Chondrocyte (in vitro differentiated cells): ENCODE data around the gene ZBTB7B. TPM values are rescaled to one million over a fixed set of nuclear protein-coding genes. Genes with fewer than 3 reads are reported as not detected.
A peak's percentile ranks its signal among the peaks of the same experiment; 100 is the strongest.

Experiments
- DNase-seq: peaks from one replicate; pipeline ENCODE4 v3.0.0; 2021; ENCODE audit warnings: mixed read lengths, low spot score
- H3K27ac Mint-ChIP-seq: one replicate; pipeline ENCODE4 v1.8.0; 2021; ENCODE audit warnings: mild to moderate bottlenecking, moderate library complexity, mixed read lengths; ENCODE audit not compliant: unreplicated experiment
- H3K27me3 Mint-ChIP-seq: 2 replicates; pipeline ENCODE4 v1.8.0; 2021; ENCODE audit warnings: low read depth, mixed read lengths
- H3K36me3 Mint-ChIP-seq: 2 replicates; pipeline ENCODE4 v1.8.0; 2021; ENCODE audit warnings: low read depth, mixed read lengths
- H3K4me1 Mint-ChIP-seq: 2 replicates; pipeline ENCODE4 v1.8.0; 2021; ENCODE audit warnings: low read depth, mild to moderate bottlenecking, mixed read lengths
- H3K4me3 Mint-ChIP-seq: one replicate; pipeline ENCODE4 v1.8.0; 2021; ENCODE audit warnings: mild to moderate bottlenecking, moderate library complexity, mixed read lengths; ENCODE audit not compliant: unreplicated experiment
- H3K9me3 Mint-ChIP-seq: 2 replicates; pipeline ENCODE4 v1.8.0; 2021; ENCODE audit warnings: low read depth, mixed read lengths
- total RNA-seq: library from RNA; stranded (reverse); gene quantifications from 3 replicates; pipeline ENCODE4 v1.2.1, GENCODE V29; 2021
- TF ChIP-seq, protein P1 (sequence below): fragments of 200-600 bp; sonication (generic); IDR thresholded peaks from 2 replicates; pipeline ENCODE4 v1.5.0; 2021; ENCODE audit warnings: antibody characterized with exemption, mild to moderate bottlenecking, moderate library complexity

The ZBTB7B gene
- total RNA-seq, 1 donor from 2014 or later: 41.1 TPM

DNA sequence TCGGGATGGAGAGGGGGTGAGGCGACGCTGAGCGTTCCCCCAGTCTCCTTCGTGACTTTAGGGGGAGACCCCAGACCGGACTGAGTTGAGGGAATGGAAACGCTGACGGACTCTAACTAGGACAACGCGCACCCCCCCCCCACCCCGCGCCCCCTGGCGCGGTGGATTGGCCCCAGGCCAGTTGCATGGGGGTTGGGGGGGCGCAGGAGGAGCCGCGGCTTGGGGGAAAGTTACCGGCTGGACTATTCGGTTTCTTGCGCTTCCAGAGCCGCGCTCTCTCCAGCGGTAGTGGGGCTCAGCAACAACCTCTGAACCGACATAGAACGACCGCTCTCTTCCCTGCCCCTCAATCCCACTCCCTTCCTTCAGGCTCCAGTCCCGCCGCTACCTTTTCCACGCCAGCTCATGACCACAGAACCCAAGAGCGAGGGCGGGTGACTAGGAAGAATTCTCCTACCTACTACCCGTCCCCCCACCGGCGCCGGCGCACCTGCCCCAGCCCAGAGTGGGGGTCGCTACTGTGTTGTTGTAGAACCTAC, 694 bp downstream of the ZBTB7B start:
- no peaks in the 10 kb centered on the region for H3K9me3 Mint-ChIP-seq
- no peak for DNase-seq
- H3K36me3 Mint-ChIP-seq: no peaks in the 10 kb centered on the region
- no peaks in the 10 kb centered on the region for H3K27me3 Mint-ChIP-seq
- H3K4me1 Mint-ChIP-seq: peaks cover 38% of the 10 kb centered on the region
- peak overlapping the region; percentile 90 for H3K27ac Mint-ChIP-seq
- TF ChIP-seq, protein P1, sequence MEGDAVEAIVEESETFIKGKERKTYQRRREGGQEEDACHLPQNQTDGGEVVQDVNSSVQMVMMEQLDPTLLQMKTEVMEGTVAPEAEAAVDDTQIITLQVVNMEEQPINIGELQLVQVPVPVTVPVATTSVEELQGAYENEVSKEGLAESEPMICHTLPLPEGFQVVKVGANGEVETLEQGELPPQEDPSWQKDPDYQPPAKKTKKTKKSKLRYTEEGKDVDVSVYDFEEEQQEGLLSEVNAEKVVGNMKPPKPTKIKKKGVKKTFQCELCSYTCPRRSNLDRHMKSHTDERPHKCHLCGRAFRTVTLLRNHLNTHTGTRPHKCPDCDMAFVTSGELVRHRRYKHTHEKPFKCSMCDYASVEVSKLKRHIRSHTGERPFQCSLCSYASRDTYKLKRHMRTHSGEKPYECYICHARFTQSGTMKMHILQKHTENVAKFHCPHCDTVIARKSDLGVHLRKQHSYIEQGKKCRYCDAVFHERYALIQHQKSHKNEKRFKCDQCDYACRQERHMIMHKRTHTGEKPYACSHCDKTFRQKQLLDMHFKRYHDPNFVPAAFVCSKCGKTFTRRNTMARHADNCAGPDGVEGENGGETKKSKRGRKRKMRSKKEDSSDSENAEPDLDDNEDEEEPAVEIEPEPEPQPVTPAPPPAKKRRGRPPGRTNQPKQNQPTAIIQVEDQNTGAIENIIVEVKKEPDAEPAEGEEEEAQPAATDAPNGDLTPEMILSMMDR: peak; percentile 9
- H3K4me3 Mint-ChIP-seq: peak overlapping the region; percentile 82

DNA sequence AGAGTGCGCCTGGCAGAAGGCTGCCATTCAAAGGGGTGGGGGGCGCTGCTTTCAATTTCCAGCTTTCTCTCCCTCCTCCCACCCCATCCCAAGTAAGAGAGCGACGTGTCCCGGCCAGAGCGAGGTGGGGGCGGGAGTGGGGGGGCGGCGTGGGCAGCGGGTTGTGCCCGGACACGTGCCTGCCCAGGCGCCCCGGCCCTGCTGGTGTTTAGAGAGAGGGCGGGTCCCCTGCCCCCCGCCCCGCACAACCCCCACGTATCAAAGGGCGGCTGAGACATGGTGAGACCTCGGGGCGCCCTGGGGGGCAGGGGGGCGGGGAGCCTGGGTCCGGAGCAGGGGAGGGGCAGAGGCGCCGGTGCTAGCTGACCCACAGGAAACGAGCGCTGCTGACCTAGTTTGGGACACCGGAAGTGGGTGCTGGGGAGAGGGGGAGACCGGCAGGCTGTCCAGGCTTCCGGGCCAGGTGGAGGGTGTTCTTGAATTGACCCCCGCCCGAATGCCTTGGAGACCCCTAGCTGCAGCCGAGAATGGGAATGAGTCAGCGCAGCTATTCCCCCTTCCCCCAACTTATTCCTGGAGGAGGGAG, 1.3 kb downstream of the ZBTB7B start:
- DNase-seq: no peak
- H3K4me3 Mint-ChIP-seq: peak overlapping the region; percentile 82
- H3K36me3 Mint-ChIP-seq: no peaks in the 10 kb centered on the region
- TF ChIP-seq, protein P1: no peak
- no peaks in the 10 kb centered on the region for H3K9me3 Mint-ChIP-seq
- H3K4me1 Mint-ChIP-seq: peaks cover 36% of the 10 kb centered on the region
- peak overlapping the region; percentile 96 for H3K27ac Mint-ChIP-seq
- H3K27me3 Mint-ChIP-seq: no peaks in the 10 kb centered on the region

DNA sequence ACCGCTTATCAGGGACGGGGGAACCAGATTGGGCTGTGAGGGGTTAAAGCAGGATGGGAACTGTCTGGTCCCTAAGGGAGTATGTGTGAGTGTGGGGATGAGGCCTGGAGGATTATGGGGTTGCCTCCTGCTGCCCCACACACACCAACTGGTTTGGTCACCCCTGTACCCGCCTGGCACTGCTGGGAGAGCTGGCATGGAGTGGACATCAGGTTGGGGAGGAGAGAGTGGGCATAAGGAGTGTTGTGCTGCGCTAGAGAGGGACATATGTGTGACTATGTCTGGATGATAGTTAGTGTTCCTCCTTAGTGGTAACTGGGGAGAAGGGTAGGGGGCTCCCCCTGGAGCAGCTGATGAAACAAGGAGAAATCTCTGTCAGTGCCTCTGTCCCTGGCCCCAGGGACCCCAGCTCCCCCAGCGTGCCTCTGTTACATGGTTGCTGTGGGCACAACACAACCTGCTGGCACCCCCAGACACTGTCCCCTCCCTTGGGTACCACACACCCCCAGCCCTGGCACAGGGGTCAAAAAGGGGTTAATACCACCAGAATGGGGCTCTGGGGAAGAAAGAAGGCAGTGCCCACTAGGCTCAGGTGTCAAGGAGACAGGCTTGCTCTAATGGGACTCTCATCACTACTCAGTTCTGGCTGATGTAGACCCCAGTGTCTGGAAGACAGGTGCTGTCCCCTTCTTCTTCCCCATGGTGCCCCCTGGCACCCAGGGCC, 1.9 kb downstream of the ZBTB7B start:
- no peak for DNase-seq
- H3K9me3 Mint-ChIP-seq: no peaks in the 10 kb centered on the region
- H3K4me1 Mint-ChIP-seq: peaks cover 31% of the 10 kb centered on the region
- H3K27me3 Mint-ChIP-seq: no peaks in the 10 kb centered on the region
- TF ChIP-seq, protein P1: no peak
- H3K4me3 Mint-ChIP-seq: peak overlapping the region; percentile 82
- peak overlapping the region; percentile 96 for H3K27ac Mint-ChIP-seq
- no peaks in the 10 kb centered on the region for H3K36me3 Mint-ChIP-seq

DNA sequence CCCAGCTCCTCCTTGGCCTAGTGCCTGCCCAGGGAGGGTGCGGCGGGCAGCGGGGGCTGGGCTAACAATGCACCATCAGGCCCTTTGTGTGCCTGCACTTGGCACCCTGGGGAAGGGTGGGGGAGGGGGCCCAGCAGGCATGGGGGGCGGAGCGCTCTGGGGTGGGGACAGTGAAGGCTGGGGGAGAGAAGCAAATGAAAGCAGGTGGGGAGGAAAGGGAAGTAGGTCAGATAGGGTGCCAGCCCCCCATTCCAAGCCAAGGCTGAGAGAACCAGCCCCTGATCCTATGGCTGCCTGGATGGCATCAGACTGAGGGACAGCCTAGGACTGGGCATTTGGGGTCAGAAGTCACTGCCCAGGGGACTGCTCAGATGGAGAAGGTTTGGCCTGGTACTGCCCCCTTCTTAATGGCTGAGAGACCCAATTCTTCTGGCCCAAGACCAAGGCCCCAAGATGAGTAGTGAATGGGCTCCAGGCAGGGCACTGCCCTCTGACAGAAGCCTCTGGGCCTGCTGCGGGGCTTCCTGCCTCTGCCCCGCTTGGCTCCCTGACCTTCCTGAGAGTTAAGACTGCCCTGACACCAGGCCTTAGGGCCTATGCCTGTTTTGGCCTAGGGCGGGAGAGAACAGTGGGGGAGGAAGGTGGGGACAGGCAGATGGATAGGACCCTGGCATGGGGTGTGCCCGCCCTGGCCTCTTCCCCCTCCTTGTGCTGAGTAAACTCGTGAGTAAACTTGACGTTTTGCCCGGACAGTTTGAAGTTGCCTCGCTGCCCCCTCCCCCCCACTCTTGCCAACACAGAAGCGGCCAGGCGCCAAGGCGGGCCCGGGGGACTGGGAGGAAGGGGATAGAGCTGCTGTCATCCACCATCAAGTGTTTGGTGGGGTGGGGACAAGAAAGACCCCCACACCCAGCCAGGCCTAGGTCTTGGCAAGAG, 2.7 kb downstream of the ZBTB7B start:
- no peaks in the 10 kb centered on the region for H3K27me3 Mint-ChIP-seq
- no peaks in the 10 kb centered on the region for H3K36me3 Mint-ChIP-seq
- no peak overlapping the region for H3K4me3 Mint-ChIP-seq
- no peak for DNase-seq
- TF ChIP-seq, protein P1: no peak
- no peaks in the 10 kb centered on the region for H3K9me3 Mint-ChIP-seq
- peaks cover 23% of the 10 kb centered on the region for H3K4me1 Mint-ChIP-seq
- peak overlapping the region; percentile 96 for H3K27ac Mint-ChIP-seq
